HUDEP-2 (cell line): ENCODE data around the gene GAP43.
A peak's percentile ranks its signal among the peaks of the same experiment; 100 is the strongest.
"Not testable (repeated sequence)": the region's sequence is repeated elsewhere in the genome, so short reads cannot be mapped to it uniquely, and the experiment has no call there.

Source experiments
- DNase-seq, 76 experiments: peaks; one replicate each; lab custom pipeline; 2025; ENCODE audit not compliant: unreplicated experiment in 76 of 76; lab: John Stamatoyannopoulos, UW

The GAP43 gene

DNA sequence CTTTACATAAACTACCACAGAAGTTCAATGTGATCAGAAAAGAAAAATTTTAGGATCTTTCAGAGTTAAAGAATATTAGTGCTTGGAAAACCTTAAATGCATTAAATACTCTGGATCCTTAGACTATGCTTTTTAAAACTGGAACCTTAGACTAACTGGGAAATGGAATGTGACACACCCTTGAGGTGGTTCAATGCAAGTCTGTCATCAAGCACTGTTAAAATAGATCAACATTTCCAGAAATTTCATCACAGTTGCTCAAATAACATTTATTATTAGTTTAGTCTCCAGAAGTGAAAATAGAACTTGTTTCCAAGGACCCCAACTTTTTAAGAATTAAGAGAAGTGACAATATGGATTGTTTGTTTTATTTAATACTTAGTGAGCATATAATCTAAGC, 71.8 kb downstream of the GAP43 start:
- DNase-seq = no peak

DNA sequence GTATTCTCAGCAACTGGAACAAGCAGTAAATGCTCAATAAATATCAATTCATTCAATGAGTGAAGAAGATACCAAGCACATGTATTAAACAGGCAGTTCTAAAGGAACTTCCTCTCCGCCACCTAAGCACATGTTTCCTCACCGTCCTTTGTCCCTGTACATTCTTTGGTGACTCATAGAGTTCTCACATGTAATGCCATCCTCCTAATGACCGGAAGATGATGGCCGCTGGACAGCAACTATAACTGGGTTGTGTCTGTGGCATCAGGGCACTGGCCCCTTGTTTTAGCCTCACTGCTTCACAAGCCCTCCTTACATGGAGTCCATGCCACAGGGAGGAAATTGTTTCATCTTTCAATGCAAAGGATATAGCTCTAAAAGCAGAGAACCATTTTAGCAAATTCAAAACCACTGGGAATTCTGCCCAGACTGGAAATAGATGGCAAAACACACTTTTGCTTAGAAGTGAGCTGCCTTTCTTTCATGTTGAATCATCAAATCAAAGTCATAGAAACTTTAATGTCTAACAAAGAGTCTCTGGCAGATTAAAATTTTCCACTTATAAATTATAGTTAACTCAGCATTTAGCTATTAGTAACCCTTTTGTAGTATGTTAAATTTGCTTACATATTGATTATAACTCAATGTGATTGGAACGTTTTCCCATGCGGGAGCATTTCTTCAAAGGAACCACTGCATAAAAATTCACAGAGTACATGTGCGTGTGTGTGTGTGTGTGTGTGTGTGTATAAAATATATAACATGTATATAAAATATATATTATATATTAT, 74.1 kb downstream of the GAP43 start:
- no peak for DNase-seq

DNA sequence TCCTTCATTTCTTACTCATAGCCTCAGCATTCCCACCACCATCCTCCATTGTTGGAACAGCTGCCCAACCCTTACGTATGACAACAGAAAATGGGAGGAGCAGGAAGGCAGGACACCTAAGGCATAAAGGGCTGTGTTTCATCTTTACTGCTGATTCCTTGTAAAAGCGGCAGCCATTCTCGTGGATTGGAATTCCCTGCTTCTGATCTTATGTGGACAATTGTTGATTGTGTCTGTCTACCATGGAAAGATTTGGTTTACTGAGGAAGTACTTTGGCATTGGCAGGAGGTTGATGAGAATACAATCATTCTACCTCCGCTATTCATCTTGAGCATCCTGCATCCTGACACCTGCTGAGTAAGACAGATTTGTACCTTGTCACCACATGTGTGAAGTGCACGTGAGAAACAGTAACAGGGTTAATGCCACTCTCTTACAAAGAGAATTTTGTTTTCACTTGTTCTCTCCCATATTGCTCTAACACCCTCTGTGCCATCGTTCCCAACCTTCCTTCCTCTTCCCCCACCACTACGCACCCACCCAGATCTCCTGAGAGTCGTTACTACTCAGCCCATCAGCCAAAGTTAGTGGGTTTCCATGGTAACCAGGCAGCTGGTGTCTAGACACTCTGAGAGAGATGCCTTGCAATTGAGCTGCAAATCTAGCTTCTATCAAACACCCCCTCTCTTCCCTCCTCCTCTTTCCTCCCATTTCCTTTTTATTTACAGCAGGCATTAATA, 75.7 kb downstream of the GAP43 start:
- DNase-seq = no peak

DNA sequence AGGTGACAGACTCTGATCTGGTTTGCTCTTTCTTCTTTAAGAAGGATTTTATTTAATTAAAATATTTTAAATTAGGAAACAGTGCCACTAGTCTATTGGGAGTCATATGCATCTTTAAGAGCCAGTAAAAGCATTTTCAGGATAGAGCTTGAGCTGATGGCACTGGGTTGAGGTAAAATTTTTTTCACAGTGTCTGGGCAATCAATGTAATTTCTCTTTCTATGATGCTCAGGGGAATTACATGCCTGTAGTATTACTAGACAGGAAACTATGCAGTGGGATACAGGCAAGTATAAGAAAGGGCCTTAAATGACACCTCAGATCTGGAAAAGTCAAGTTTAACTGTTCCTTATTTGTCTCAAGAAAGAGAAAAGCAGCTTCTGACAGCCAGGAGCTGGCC, 76.4 kb downstream of the GAP43 start:
- DNase-seq = no peak

DNA sequence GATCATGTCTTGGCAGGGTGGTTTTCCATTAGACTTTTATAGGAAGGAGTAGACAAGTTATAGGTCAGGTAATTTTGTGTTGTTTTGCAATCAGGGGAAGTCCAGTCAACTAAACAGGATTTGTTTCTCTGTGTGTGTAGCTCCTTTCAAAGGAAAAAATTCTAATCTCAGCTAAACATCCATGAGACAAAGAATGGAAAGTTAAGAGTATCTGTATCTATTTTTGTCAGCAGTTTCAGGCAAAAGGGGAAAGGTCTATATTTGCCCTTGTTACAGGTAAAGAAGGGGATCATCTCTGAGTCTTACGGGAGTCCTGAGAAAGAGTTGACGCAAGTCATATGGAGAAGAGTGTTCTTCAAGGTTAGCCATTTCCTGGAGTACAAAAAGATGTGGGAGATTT, 79.3 kb downstream of the GAP43 start:
- DNase-seq = no peak

DNA sequence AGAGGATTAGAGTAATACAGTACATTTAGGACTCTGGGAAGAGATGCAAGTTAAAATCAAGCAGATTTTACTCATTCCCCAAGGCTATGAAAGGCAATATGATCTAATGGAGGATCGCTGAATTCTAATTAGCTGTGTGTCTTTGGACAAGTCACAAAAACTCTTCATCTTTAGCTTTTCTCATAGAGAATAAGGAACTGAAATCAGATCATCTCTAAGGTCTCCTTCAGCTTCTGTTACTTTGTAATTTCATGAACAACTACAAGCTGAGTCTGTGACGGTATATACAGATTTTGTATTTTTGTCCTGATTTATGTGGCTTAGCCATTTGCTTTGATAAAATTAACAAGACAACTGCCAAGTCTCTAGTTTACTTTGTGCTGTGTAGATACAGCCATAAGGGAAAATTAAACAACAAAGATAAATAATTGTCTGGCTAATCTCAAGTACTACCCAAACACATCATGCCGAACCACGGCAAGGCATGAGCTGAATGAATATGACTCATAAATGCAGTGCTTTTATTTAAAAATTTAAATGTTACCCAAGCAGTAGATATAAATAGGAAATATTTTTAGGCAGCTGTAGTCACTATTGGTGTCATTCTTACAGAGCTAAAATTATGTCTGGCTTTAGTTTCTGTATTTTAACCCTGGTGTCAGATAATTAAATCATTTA, 81.5 kb downstream of the GAP43 start:
- DNase-seq = no peak

DNA sequence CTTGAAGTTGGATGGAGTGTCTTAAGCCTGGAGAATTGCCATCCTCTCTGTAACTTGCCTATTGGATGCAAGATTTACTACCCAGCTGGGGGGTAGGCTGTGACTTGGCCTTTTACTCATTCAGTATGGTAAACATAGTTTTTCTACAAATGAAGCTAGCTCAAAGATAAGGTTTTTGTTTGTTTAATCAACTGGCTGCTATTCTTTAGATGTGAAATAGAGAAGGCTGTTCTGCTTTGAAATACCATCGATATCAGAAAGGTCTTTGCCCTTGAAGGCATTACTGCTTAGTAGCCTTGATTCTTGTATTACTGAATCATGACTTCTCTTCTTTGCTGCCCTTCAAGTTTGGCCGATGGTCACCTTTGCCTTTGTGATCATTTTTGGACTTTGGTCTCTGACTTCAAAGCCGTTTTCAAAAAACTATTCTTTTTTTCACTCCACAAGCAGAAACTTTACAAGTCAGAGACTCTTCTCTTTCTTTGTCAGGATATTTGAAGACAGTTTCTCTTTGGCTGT, 83.1 kb downstream of the GAP43 start:
- no peak for DNase-seq

DNA sequence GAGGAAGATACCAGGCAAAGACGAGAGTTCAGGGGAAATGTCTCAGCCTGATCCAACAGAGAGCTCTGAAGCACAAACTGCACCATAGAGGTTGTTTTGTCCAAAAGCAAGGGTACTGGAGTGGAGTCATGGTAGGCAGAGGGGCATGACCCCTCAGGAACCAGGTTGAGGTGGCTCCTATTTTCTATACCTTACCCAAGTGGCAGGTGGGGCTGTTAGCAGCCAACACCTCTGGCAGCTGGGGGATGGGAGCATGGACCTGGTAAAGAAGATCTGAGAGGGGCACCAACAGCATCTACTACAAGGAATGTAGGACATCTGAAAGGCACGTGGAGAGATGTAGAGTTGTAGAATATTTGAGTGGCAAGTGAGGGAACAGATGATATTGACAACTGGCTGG, 85.2 kb downstream of the GAP43 start:
- DNase-seq = no peak

DNA sequence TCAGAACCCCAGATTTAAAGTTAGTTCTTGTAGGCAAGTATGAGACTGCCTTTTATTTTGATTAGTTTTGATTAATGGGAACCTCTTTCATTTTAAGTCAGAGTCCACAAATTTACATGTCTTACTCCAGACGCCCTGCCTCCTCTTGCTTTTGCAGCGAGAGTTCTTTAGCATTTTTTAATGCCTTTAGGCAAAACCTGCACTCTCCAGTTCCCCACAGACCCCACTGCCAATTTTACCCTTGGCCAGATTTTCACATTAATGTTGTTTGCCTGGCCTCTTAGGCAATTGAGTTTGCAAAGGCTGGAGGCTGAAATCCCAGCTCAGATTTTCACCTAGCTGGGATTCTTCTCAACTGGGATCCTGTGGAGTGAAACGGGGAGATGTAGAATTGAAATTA, 85.8 kb downstream of the GAP43 start:
- no peak for DNase-seq

DNA sequence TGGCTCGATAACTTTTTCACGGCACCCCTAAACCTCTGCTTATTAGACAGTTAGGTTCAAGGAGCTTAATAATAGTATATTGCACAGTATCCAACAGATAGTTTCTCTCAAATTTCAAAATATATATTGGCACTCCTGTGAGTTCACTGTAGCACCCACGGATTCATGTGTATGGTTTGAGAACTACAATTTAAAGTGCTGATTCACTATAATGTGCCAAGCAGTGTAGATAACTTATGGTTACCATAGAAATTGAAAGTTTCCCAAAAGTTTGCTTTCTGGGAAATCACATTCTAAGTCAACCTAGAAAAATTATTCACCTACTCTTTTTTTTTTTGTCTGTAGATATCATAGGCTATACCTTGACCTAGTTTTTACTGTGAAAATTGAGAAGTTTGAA, 86.6 kb downstream of the GAP43 start:
- DNase-seq = peak in 1 of 76 experiments; percentile 2

DNA sequence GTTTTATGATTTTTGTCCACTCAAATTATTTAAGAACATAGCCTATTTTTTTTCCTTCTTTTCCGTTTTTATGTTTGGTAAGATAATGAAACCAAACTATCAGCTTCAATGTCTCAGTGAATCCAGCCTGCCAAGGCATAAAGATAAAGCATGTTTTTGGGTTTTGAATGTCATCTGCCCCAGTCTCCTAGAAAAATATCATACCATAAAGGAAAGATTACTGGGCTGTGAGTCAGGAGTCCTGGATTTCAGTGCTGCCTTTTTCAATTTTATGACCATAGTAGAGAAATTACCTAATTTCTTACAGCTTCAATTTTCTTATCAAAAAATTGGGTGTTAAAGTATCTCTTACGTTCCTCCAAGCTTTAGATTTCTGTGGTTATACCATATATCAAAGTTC, 87.5 kb downstream of the GAP43 start:
- DNase-seq = no peak

DNA sequence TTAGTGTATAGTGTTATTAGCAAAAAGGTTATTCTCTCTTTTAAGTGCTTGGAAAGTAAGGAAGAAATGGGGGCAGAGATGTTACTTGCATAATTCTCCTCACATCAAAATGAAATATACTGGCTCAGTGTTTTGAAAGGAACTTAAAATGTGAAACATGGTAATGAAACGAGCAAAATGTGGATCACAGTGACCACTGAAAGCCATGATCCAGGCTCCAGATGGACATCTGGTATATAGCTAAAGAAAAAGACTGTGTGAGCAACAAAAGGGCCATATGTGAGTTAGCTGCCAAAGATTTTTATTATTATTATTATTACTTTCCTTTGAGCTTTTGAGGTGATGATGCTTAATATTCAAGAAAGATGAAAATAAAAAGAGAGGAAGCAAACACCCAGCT, 89.6 kb downstream of the GAP43 start:
- DNase-seq = no peak

DNA sequence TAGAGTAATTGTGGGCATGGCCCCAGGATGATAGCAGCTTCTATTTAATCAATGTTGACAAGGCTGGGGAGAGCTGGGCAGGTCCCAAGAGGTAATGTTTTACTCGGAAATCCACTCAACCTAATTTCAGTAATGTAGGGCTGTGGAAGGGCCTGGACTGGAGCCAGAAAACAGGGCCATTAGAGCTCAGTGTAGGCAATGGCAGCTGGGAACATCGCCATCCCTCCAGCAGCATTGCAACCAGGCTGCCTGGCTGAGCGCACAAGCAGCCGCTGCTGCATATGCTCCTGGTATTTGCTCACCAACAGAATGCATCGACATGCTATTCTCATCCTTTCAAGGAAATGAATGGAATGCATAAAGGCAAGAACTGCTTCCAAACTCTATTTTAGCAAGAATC, 90.0 kb downstream of the GAP43 start:
- DNase-seq = no peak

DNA sequence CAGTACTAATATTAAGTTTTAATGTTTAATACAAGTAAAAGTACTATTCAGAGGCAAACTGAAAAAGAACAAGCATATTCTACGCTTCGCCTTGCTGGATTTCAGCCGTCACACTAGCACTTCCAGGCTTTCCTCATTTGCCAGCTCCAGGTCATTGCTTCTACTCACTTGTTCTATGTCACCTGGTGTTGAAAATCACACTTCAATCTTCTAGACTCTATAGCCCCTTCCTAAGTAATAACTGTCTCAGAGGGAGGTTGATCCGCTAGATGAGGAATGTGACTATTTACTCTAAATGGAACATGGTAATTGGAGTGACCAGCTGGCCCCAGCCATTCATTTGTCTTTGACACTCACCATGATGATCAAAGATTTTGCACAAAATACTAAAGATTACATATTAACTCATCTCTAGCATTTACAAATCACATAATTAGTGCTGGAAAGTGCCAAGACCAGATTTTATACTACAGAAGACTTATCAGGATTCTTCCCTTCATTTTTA, 92.0 kb downstream of the GAP43 start:
- no peak for DNase-seq

DNA sequence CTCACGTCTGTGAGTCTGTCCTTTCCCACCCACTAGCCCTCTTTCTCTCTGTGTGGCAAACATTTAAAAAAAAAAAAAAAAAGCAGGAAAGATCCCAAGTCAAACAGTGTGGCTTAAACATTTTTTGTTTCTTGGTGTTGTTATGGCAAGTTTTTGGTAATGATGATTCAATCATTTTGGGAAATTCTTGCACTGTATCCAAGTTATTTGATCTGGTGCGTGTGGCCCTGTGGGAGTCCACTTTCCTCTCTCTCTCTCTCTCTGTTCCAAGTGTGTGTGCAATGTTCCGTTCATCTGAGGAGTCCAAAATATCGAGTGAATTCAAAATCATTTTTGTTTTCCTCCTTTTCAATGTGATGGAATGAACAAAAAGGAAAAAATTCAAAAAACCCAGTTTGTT, 97.7 kb downstream of the GAP43 start:
- no peak for DNase-seq

DNA sequence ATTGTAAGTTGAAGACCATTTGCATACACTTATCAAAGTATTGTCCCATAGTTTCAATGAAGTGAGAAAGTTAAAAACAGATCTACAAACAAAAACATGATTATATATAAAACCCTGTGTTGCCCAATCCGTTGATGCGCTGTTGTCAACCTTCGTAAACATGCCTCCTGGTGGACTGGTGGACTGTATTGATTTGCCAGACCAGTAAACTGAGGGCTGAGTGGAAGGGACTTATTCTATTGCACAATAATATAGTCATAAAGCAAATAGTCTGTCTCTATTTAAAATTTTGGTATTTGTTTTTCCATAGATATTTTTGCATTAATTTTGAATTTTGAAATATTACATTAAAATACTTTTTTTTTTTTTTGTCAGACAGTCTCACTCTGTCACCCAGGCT, 102.5 kb downstream of the GAP43 start:
- no peak for DNase-seq

DNA sequence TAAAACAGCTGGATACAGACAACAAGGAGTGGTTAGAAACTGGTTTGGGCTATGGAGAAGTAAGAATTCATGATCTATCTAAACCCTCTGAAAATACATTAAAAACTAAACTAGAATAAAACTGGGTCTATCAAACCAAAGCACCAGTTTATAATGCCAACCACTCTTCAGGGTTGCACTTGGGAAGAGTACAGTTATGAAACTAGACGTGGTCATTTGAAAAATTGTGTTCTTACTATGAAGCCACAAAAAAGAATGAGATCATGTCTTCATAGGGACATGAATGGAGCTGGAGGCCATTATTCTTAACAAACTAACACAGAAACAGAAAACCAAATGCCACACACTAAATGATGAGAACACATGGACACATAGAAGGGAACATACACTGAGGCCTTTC, 103.8 kb downstream of the GAP43 start:
- no peak for DNase-seq

DNA sequence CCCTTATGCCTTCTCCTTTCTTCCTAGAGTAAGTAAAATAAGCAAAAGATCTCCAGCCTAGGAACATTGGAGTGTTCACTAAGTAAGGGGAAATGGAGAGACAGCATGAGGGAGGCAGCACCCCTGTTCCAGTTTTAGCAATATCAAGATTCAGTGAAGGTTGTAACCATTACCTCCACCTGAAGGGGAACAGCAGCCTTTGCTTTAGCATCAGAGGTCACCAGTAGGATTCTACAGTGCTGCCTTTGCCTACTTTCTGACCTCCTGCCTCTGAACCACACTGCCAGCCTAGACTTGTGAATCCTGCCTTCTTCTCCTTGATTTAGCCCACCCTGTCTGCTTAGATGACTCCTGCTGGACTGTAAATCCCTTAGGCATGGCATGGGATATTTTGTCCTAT, 104.7 kb downstream of the GAP43 start:
- DNase-seq = no peak

DNA sequence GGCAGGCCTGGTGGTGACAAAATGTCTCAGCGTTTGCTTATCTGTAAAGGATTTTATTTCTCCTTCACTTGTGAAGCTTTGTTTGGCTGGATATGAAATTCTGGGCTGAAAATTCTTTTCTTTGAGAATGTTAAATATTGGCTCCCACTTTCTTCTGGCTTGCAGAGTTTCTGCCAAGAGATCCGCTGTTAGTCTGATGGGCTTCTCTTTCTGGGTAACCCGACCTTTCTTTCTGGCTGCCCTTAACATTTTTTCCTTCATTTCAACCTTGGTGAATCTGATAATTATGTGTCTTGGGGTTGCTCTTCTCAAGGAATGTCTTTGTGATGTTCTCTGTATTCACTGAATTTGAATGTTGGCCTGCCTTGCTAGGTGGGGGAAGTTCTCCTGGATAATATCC, 113.0 kb downstream of the GAP43 start:
- not testable (repeated sequence) for DNase-seq

DNA sequence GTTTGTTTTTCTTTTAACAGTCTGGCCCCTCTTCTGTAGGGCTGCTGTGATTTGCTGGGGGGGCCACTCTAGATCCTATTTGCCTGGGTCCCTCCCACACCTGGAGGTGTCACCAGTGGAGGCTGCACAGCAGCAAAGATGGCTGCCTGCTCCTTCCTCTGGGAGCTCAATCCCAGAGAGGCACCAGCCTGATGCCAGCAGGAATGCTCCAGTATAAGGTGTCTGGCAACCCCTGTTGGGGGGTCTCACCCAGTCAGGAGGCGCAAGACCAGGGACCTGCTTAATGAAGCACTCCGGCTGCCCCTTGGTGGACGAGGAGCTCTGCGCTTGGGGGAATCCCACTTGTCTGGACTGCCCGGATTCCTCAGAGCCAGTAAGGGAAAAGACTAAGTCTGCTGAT, 118.3 kb downstream of the GAP43 start:
- DNase-seq = no peak

DNA sequence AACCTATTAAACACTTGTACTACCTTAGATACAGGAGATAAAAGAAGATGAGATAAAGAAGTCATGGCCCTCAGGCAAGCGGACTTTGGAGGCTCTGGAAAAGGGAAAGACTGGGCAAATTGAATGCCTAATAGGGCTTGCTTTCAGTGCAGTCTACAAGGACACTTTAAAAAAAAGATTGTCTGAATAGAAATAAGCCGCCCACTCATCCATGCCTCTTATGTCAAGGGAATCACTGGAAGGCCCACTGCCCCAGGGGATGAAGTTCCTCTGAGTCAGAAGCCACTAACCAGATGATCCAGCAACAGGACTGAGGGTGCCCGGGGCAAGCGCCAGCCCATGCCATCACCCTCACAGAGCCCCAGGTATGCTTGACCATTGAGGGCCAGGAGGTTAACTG, 121.2 kb downstream of the GAP43 start:
- not testable (repeated sequence) for DNase-seq
